H9 (cell line): ENCODE measurements around the gene RPS28. TPM values are rescaled to one million over a fixed set of nuclear protein-coding genes. Genes with fewer than 3 reads are reported as not detected.
"Not testable (repeated sequence)": the region's sequence is repeated elsewhere in the genome, so short reads cannot be mapped to it uniquely, and the experiment has no call there.

Experiments used
- DNase-seq: peaks from one replicate; pipeline ENCODE4 v3.0.0-alpha.2; 2017
- H2AFZ ChIP-seq: one replicate; pipeline ENCODE4 v1.6.1; 2013; ENCODE audit warnings: mild to moderate bottlenecking, low read length, control low read depth, moderate library complexity
- H2AK5ac ChIP-seq: 2 replicates; pipeline ENCODE4 v1.6.1; 2013; ENCODE audit warnings: low read length, control low read depth, mixed read lengths; ENCODE audit not compliant: insufficient read length
- H2BK120ac ChIP-seq: one replicate; pipeline ENCODE4 v1.6.1; 2013; ENCODE audit warnings: low read depth, mild to moderate bottlenecking, low read length, control low read depth, inconsistent platforms; ENCODE audit not compliant: poor library complexity, severe bottlenecking
- H2BK12ac ChIP-seq: 2 replicates; pipeline ENCODE4 v1.6.1; 2013; ENCODE audit warnings: low read length, control low read depth, mixed read lengths, low read depth; ENCODE audit not compliant: insufficient read length
- H2BK15ac ChIP-seq: 2 replicates; pipeline ENCODE4 v1.6.1; 2013; ENCODE audit warnings: low read depth, low read length, control low read depth
- H2BK20ac ChIP-seq: one replicate; pipeline ENCODE4 v1.6.1; 2013; ENCODE audit warnings: low read depth, mild to moderate bottlenecking, low read length, control low read depth, inconsistent platforms; ENCODE audit not compliant: poor library complexity, severe bottlenecking
- H2BK5ac ChIP-seq: 2 replicates; pipeline ENCODE4 v1.6.1; 2013; ENCODE audit warnings: low read length, control low read depth, mixed read lengths; ENCODE audit not compliant: insufficient read length
- H3K14ac ChIP-seq: 2 replicates; pipeline ENCODE4 v1.6.1; 2013; ENCODE audit warnings: low read length, control low read depth; ENCODE audit not compliant: insufficient read depth
- H3K18ac ChIP-seq: 2 replicates; pipeline ENCODE4 v1.6.1; 2013; ENCODE audit warnings: low read depth, mild to moderate bottlenecking, mixed read lengths, low read length, control low read depth; ENCODE audit not compliant: insufficient read length
- H3K23ac ChIP-seq: 2 replicates; pipeline ENCODE4 v1.6.1; 2013; ENCODE audit warnings: low read length, control low read depth, mixed read lengths, low read depth; ENCODE audit not compliant: insufficient read length
- H3K23me2 ChIP-seq: 2 replicates; pipeline ENCODE4 v1.6.1; 2013; ENCODE audit warnings: low read depth, mild to moderate bottlenecking, mixed read lengths, low read length, control low read depth; ENCODE audit not compliant: insufficient read length, poor library complexity, severe bottlenecking
- H3K27ac ChIP-seq: 2 replicates; pipeline ENCODE4 v1.5.1; 2013; ENCODE audit warnings: low read length, control low read depth, mixed read lengths, low read depth; ENCODE audit not compliant: insufficient read length
- H3K27me3 ChIP-seq: 2 replicates; pipeline ENCODE4 v1.6.1; 2013; ENCODE audit warnings: low read length, control low read depth, inconsistent platforms; ENCODE audit not compliant: insufficient read depth
- H3K4ac ChIP-seq: 2 replicates; pipeline ENCODE4 v1.6.1; 2013; ENCODE audit warnings: low read depth, mild to moderate bottlenecking, control low read depth, inconsistent platforms, low read length, moderate library complexity
- H3K4me1 ChIP-seq: 2 replicates; pipeline ENCODE4 v1.6.1; 2013; ENCODE audit warnings: low read length, control low read depth, inconsistent platforms; ENCODE audit not compliant: insufficient read depth
- H3K4me2 ChIP-seq: 2 replicates; pipeline ENCODE4 v1.6.1; 2013; ENCODE audit warnings: low read length, control low read depth, mixed read lengths; ENCODE audit not compliant: insufficient read length, insufficient read depth
- H3K56ac ChIP-seq: 2 replicates; pipeline ENCODE4 v1.6.1; 2013; ENCODE audit warnings: low read depth, mild to moderate bottlenecking, mixed read lengths, low read length, control low read depth; ENCODE audit not compliant: insufficient read length
- H3K79me1 ChIP-seq: 2 replicates; pipeline ENCODE4 v1.6.1; 2013; ENCODE audit warnings: low read depth, mild to moderate bottlenecking, moderate library complexity, low read length, control low read depth, inconsistent platforms; ENCODE audit not compliant: insufficient read depth, poor library complexity, severe bottlenecking
- H3K79me2 ChIP-seq: 2 replicates; pipeline ENCODE4 v1.6.1; 2013; ENCODE audit warnings: low read length, control low read depth, inconsistent platforms; ENCODE audit not compliant: insufficient read depth
- H3K9ac ChIP-seq: 2 replicates; pipeline ENCODE4 v1.6.1; 2013; ENCODE audit warnings: low read length, control low read depth, mixed read lengths; ENCODE audit not compliant: insufficient read length; ENCODE audit errors: extremely low read depth
- H3K9me3 ChIP-seq: one replicate; pipeline ENCODE4 v1.6.1; 2013; ENCODE audit warnings: low read depth, low read length, inconsistent platforms; ENCODE audit not compliant: control insufficient read depth
- H3T11ph ChIP-seq: one replicate; pipeline ENCODE4 v1.6.1; 2013; ENCODE audit warnings: mild to moderate bottlenecking, low read length, control low read depth, inconsistent platforms
- H4K20me1 ChIP-seq: one replicate; pipeline ENCODE4 v1.6.1; 2013; ENCODE audit not compliant: control insufficient read depth, insufficient read length, insufficient read depth
- H4K5ac ChIP-seq: 2 replicates; pipeline ENCODE4 v1.6.1; 2013; ENCODE audit warnings: low read depth, mild to moderate bottlenecking, mixed read lengths, low read length, control low read depth; ENCODE audit not compliant: insufficient read length
- H4K8ac ChIP-seq: replicated peaks from 2 replicates; pipeline ENCODE4 v1.6.1; 2013; ENCODE audit warnings: low read length, control low read depth, mixed read lengths, low read depth; ENCODE audit not compliant: insufficient read length
- H4K91ac ChIP-seq: 2 replicates; pipeline ENCODE4 v1.6.1; 2013; ENCODE audit warnings: low read depth, mild to moderate bottlenecking, moderate library complexity, mixed read lengths, low read length, control low read depth; ENCODE audit not compliant: insufficient read length
- H3K27ac Mint-ChIP-seq, 3 experiments: 2 replicates in 2 of 3; 3 replicates in 1 of 3; pipeline ENCODE4 v1.8.0; 2020 to 2021; ENCODE audit warnings: mixed read lengths in 3 of 3, mild to moderate bottlenecking in 1 of 3, moderate library complexity in 1 of 3
- H3K27me3 Mint-ChIP-seq: 2 replicates; pipeline ENCODE4 v1.8.0; 2021; ENCODE audit warnings: low read depth, mild to moderate bottlenecking, moderate library complexity, mixed read lengths
- H3K36me3 Mint-ChIP-seq, 3 experiments: 2 replicates in 2 of 3; 3 replicates in 1 of 3; pipeline ENCODE4 v1.8.0; 2020 to 2021; ENCODE audit warnings: low read depth in 3 of 3, mixed read lengths in 3 of 3; ENCODE audit not compliant: insufficient read depth in 1 of 3
- H3K4me1 Mint-ChIP-seq, 2 experiments: 2 replicates each; pipeline ENCODE4 v1.8.0; 2020; ENCODE audit warnings: mixed read lengths in 2 of 2
- H3K4me3 Mint-ChIP-seq, 2 experiments: 2 replicates in 1 of 2; 3 replicates in 1 of 2; pipeline ENCODE4 v1.8.0; 2020 to 2021; ENCODE audit warnings: mild to moderate bottlenecking in 2 of 2, mixed read lengths in 2 of 2, moderate library complexity in 1 of 2
- H3K9me3 Mint-ChIP-seq, 2 experiments: 2 replicates in 1 of 2; 3 replicates in 1 of 2; pipeline ENCODE4 v1.8.0; 2020; ENCODE audit warnings: mild to moderate bottlenecking in 2 of 2, mixed read lengths in 2 of 2, moderate library complexity in 1 of 2
- WGBS: extraction: QIAGEN DNeasy Blood & Tissue Kit; methylation state at CpG from one replicate; pipeline ENCODE4 v1.1.7; 2013; ENCODE audit warnings: missing lambda C conversion rate, low lambda C conversion rate, mixed read lengths; ENCODE audit not compliant: insufficient read length; ENCODE audit errors: extremely low coverage; 5-methylcytosine and 5-hydroxymethylcytosine counted together
- total RNA-seq: library from RNA; stranded (reverse); gene quantifications from 2 replicates; pipeline ENCODE4 v1.2.1, GENCODE V29; 2021

Gene RPS28
- total RNA-seq, 1 experiment from 2014 or later = 1,885 TPM

- DNase-seq, H3K79me1 ChIP-seq, H4K8ac ChIP-seq, H3K23ac ChIP-seq, H3K4me2 ChIP-seq, H3K56ac ChIP-seq, H3K79me2 ChIP-seq, H3K9me3 ChIP-seq, H3T11ph ChIP-seq, H2AFZ ChIP-seq, H3K18ac ChIP-seq, H3K27ac ChIP-seq, H3K9ac ChIP-seq, H2BK120ac ChIP-seq, H2BK12ac ChIP-seq, H3K36me3 Mint-ChIP-seq, H3K23me2 ChIP-seq, H3K27ac Mint-ChIP-seq, H3K4me1 ChIP-seq, H3K4ac ChIP-seq, H2BK20ac ChIP-seq, H3K4me1 Mint-ChIP-seq, H3K27me3 ChIP-seq, H4K5ac ChIP-seq, H2AK5ac ChIP-seq, H4K20me1 ChIP-seq, H3K4me3 Mint-ChIP-seq, H3K9me3 Mint-ChIP-seq, H2BK15ac ChIP-seq, H3K14ac ChIP-seq, H3K27me3 Mint-ChIP-seq, H2BK5ac ChIP-seq, H4K91ac ChIP-seq: not testable (repeated sequence)
- no CpG with 5 or more reads among the region's 9 CpGs for WGBS
These were observed 30.0 kb upstream of the RPS28 start for GRCh38 chr19:8291337-8291736.
